Stomach (tissue), 4 donors: ENCODE results near the gene CRYL1.

ENCODE experiments used
- CTCF ChIP-seq, 7 experiments: fragments of 450-650 bp in 4 of 7; fragments of 200-600 bp in 3 of 7; sonication (generic) in 3 of 7; IDR thresholded peaks; one replicate each; pipeline ENCODE4 v1.5.1; 2016 to 2019; ENCODE audit warnings: antibody characterized with exemption in 7 of 7, control low read depth in 2 of 7, mild to moderate bottlenecking in 1 of 7
- EP300 ChIP-seq: sonication (generic); formaldehyde crosslinking; IDR thresholded peaks from one replicate; pipeline ENCODE4 v1.6.1; 2017; ENCODE audit warnings: antibody characterized with exemption
- POLR2A ChIP-seq, 4 donors: fragments of 450-650 bp; IDR thresholded peaks; one replicate each; pipeline ENCODE4 v1.6.1; 2016; ENCODE audit warnings: antibody characterized with exemption in 4 of 4, control low read depth in 2 of 4, mild to moderate bottlenecking in 1 of 4, moderate library complexity in 1 of 4

DNA sequence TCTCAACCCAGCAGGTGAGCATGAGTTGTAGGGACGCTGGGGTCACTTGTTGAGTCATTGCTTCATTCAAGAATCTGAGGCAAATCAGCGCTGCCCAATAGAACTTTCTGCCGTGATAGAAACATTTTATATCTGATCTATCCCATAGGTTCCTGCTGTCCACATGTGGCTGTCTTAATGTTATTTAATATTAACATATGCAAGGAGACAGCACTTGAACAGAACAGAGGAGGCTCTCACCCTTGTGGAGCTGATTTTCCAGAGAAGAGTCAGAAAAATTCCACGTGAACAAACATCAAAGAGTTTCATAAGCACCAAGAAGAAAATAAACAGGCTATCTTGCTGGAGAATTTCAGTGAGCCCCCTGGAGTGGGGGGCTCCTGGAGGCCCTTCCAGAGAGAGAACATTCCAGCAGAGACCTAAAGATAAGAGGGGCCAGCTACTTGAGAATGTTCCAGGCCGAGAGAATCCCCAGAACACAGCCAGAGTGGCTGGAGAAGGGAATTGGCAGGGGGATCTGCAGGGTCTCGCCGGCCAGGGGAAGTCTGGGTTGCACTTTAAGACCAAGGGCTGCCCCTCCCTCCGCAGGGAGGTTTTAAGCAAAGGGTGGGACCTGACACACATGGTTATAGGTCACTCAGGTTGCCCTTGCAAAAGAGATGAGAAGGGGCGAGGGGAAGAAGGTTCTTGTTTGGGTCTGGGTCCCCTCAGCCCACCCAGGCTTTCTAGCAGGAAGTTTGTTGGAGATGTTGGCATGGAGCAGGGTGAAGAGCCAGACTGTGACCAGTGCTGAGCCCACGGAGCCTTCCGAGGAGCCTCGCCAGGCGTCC is 135.7 kb downstream of the CRYL1 start:
- TF ChIP-seq POLR2A (IDR thresholded peaks at IDR 0.05): no peak
- TF ChIP-seq CTCF (IDR thresholded peaks at IDR 0.05): no peak
- TF ChIP-seq EP300: no peak
